Gastroesophageal sphincter (tissue), 3 donors: ENCODE measurements around the gene GRID1.

Source experiments
- CTCF ChIP-seq, 4 experiments: fragments of 200-600 bp in 2 of 4; fragments of 450-650 bp in 2 of 4; sonication (generic) in 1 of 4; IDR thresholded peaks; one replicate each; pipeline ENCODE4 v1.5.1; 2017 to 2019; ENCODE audit warnings: antibody characterized with exemption in 4 of 4, mild to moderate bottlenecking in 2 of 4, moderate library complexity in 2 of 4
- EP300 ChIP-seq: sonication (generic); formaldehyde crosslinking; IDR thresholded peaks from one replicate; pipeline ENCODE4 v1.6.1; 2017; ENCODE audit warnings: antibody characterized with exemption, mild to moderate bottlenecking

GRCh38 chr10:86215712-86216111 lies 150.9 kb downstream of the GRID1 start:
- TF ChIP-seq EP300 (no peak), CTCF (IDR thresholded peaks at IDR 0.05) (no peak)
